Neural cell (in vitro differentiated cells): Measurements from ENCODE around the gene CYP2U1. TPM values are rescaled to one million over a fixed set of nuclear protein-coding genes. Genes with fewer than 3 reads are reported as not detected.
"Not testable (repeated sequence)": the region's sequence is repeated elsewhere in the genome, so short reads cannot be mapped to it uniquely, and the experiment has no call there.

Experiments used
- H2AFZ ChIP-seq: fragments of 200-600, 300-800 bp; sonication (generic), shearing (Covaris generic); 2 replicates; pipeline ENCODE4 v1.6.0; 2014; ENCODE audit warnings: low read depth, mild to moderate bottlenecking, antibody characterized with exemption, low read length, moderate library complexity
- H3F3A ChIP-seq: fragments of 200-600 bp; shearing (Covaris generic); 2 replicates; pipeline ENCODE4 v1.6.1; 2016; ENCODE audit warnings: mild to moderate bottlenecking, moderate library complexity, mixed read lengths, antibody characterized with exemption, low read length; ENCODE audit not compliant: insufficient read depth, poor library complexity, severe bottlenecking
- H3K27ac ChIP-seq: fragments of 200-600, 300-800 bp; sonication (generic), shearing (Covaris generic); 2 replicates; pipeline ENCODE4 v1.5.1; 2014; ENCODE audit warnings: mild to moderate bottlenecking, low read length, moderate library complexity
- H3K27me3 ChIP-seq: fragments of 300-800, 200-600 bp; sonication (generic), shearing (Covaris generic); 2 replicates; pipeline ENCODE4 v1.6.0; 2014; ENCODE audit warnings: mild to moderate bottlenecking, low read depth, low read length, moderate library complexity; ENCODE audit not compliant: insufficient read depth
- H3K36me3 ChIP-seq: fragments of 300-800, 200-600 bp; sonication (generic), shearing (Covaris generic); 2 replicates; pipeline ENCODE4 v1.5.1; 2014; ENCODE audit warnings: mild to moderate bottlenecking, antibody characterized with exemption, low read length, moderate library complexity; ENCODE audit not compliant: insufficient read depth
- H3K4me2 ChIP-seq: fragments of 300-800, 200-600 bp; sonication (generic), shearing (Covaris generic); 2 replicates; pipeline ENCODE4 v1.6.0; 2014; ENCODE audit warnings: mild to moderate bottlenecking, low read length
- H3K4me3 ChIP-seq: fragments of 300-800, 200-600 bp; sonication (generic), shearing (Covaris generic); 2 replicates; pipeline ENCODE4 v1.5.1; 2014; ENCODE audit warnings: mild to moderate bottlenecking, low read length, moderate library complexity
- H3K79me2 ChIP-seq: fragments of 200-600 bp; shearing (Covaris generic); replicated peaks from 2 replicates; pipeline ENCODE4 v1.6.0; 2014; ENCODE audit warnings: mild to moderate bottlenecking, low read length, moderate library complexity; ENCODE audit not compliant: insufficient read depth
- H3K9ac ChIP-seq: fragments of 300-800, 200-600 bp; sonication (generic), shearing (Covaris generic); 2 replicates; pipeline ENCODE4 v1.6.1; 2016; ENCODE audit warnings: mild to moderate bottlenecking, low read length, mixed read lengths
- H3K9me2 ChIP-seq: fragments of 200-600 bp; shearing (Covaris generic); 2 replicates; pipeline ENCODE4 v1.6.1; 2016; ENCODE audit warnings: mild to moderate bottlenecking, low read length, mixed read lengths; ENCODE audit not compliant: insufficient read depth
- H3K9me3 ChIP-seq: fragments of 200-600, 300-800 bp; sonication (generic), shearing (Covaris generic); 2 replicates; pipeline ENCODE4 v1.6.1; 2016; ENCODE audit warnings: mild to moderate bottlenecking, mixed run types, low read length, moderate library complexity, mixed read lengths
- H4K20me1 ChIP-seq: fragments of 200-600 bp; shearing (Covaris generic); 2 replicates; pipeline ENCODE4 v1.6.1; 2016; ENCODE audit warnings: mild to moderate bottlenecking, mixed run types; ENCODE audit not compliant: insufficient read depth
- EP300 ChIP-seq: fragments of 450-650 bp; conservative IDR thresholded peaks from 2 replicates; pipeline ENCODE4 v1.6.1; 2014; ENCODE audit warnings: antibody characterized with exemption, mild to moderate bottlenecking, moderate library complexity; ENCODE audit not compliant: poor library complexity, severe bottlenecking
- RAD21 ChIP-seq: fragments of 450-650 bp; conservative IDR thresholded peaks from 2 replicates; pipeline ENCODE4 v1.6.1; 2014; ENCODE audit warnings: antibody characterized with exemption, mild to moderate bottlenecking, moderate library complexity
- SMC3 ChIP-seq: fragments of 450-650 bp; conservative IDR thresholded peaks from 2 replicates; pipeline ENCODE4 v1.6.1; 2014; ENCODE audit warnings: antibody characterized with exemption, mild to moderate bottlenecking, moderate library complexity; ENCODE audit not compliant: poor library complexity
- polyA plus RNA-seq: library from polyadenylated mRNA; depleted of rRNA; stranded (reverse); fragments of >200 nt; gene quantifications from 2 replicates; pipeline ENCODE4 v1.2.3, GENCODE V29; 2014
- TF ChIP-seq, protein P1 (sequence below): IDR thresholded peaks from 2 replicates; pipeline ENCODE4 v1.6.1; 2012; ENCODE audit warnings: borderline replicate concordance
- TF ChIP-seq, protein P2 (sequence below): fragments of 450-650 bp; IDR thresholded peaks from 2 replicates; pipeline ENCODE4 v1.5.1; 2014; ENCODE audit warnings: antibody characterized with exemption, mild to moderate bottlenecking, moderate library complexity; ENCODE audit not compliant: poor library complexity, severe bottlenecking

The CYP2U1 gene
- polyA plus RNA-seq, 1 donor from 2014 or later, result 8.8 TPM

DNA sequence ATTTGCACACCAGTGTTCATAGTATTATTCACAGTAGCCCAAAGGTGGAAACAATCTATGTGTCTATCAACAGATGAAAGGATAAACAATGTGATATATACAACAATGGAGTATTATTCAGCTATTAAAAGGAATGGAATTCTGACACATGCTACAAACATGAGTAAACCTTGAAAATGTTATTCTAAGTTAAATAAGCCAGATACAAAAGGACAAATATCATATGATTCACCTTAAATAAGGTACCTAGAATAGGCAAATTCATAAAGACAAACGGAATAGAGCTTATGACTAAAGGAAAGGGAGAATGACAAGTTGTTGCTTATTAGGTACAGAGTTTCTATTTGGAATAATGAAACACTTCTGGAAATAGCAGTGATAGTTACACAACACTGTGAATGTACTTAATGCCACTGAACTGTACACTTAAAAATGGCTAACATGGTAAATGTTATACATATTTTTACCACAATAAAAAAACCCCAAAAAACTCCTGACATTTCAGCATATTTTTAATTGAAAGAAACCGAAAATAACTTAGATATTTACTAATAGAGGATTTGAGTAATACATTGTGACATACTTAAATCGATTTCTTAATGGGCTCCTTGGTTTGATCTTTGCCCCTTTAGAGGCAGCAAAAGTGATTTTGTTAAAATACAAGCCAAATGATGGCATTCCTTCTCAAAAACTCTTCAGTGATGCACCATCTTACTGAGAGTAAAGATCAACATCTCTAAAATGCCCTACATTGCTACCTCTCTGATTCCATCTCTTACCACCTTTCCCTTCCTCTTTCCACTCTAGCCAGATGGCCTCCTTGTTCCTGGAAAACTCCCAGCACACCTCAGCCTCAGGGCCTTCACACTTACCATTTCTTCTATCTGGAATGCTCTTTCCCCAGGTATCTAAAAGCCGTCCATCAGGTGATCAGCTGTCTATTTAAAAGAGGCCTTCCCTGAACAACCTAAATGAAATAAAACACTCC lies 8.6 kb upstream of the CYP2U1 start:
- Histone ChIP-seq H3K36me3 (no peaks in the 10 kb centered on the region), H3K27ac (no peak overlapping the region), H3F3A (no peaks in the 10 kb centered on the region), H3K4me3 (no peak overlapping the region), H4K20me1 (no peaks in the 10 kb centered on the region), H3K9me2 (no peaks in the 10 kb centered on the region), H2AFZ (no peak overlapping the region), H3K4me2 (no peak overlapping the region), H3K79me2 (no peaks in the 10 kb centered on the region), H3K9ac (no peak overlapping the region), H3K9me3 (no peaks in the 10 kb centered on the region), H3K27me3 (no peaks in the 10 kb centered on the region)
- TF ChIP-seq, protein P1, sequence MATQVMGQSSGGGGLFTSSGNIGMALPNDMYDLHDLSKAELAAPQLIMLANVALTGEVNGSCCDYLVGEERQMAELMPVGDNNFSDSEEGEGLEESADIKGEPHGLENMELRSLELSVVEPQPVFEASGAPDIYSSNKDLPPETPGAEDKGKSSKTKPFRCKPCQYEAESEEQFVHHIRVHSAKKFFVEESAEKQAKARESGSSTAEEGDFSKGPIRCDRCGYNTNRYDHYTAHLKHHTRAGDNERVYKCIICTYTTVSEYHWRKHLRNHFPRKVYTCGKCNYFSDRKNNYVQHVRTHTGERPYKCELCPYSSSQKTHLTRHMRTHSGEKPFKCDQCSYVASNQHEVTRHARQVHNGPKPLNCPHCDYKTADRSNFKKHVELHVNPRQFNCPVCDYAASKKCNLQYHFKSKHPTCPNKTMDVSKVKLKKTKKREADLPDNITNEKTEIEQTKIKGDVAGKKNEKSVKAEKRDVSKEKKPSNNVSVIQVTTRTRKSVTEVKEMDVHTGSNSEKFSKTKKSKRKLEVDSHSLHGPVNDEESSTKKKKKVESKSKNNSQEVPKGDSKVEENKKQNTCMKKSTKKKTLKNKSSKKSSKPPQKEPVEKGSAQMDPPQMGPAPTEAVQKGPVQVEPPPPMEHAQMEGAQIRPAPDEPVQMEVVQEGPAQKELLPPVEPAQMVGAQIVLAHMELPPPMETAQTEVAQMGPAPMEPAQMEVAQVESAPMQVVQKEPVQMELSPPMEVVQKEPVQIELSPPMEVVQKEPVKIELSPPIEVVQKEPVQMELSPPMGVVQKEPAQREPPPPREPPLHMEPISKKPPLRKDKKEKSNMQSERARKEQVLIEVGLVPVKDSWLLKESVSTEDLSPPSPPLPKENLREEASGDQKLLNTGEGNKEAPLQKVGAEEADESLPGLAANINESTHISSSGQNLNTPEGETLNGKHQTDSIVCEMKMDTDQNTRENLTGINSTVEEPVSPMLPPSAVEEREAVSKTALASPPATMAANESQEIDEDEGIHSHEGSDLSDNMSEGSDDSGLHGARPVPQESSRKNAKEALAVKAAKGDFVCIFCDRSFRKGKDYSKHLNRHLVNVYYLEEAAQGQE, result no peak
- no peak for TF ChIP-seq EP300
- TF ChIP-seq RAD21, result no peak
- no peak for TF ChIP-seq SMC3
- TF ChIP-seq, protein P2, sequence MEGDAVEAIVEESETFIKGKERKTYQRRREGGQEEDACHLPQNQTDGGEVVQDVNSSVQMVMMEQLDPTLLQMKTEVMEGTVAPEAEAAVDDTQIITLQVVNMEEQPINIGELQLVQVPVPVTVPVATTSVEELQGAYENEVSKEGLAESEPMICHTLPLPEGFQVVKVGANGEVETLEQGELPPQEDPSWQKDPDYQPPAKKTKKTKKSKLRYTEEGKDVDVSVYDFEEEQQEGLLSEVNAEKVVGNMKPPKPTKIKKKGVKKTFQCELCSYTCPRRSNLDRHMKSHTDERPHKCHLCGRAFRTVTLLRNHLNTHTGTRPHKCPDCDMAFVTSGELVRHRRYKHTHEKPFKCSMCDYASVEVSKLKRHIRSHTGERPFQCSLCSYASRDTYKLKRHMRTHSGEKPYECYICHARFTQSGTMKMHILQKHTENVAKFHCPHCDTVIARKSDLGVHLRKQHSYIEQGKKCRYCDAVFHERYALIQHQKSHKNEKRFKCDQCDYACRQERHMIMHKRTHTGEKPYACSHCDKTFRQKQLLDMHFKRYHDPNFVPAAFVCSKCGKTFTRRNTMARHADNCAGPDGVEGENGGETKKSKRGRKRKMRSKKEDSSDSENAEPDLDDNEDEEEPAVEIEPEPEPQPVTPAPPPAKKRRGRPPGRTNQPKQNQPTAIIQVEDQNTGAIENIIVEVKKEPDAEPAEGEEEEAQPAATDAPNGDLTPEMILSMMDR, result no peak

DNA sequence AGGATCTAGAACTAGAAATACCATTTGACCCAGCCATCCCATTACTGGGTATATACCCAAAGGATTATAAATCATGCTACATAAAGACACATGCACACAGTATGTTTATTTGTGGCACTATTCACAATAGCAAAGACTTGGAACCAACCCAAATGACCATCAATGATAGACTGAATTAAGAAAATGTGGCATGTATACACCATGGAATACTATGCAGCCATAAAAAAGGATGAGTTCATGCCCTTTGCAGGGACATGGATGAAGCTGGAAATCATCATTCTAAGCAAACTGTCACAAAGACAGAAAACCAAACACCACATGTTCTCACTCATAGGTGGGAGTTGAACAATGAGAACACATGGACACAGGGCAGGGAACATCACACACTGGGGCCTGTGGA lies 5.6 kb upstream of the CYP2U1 start:
- H3K36me3 ChIP-seq, H3K27me3 ChIP-seq, H2AFZ ChIP-seq: not testable (repeated sequence)

DNA sequence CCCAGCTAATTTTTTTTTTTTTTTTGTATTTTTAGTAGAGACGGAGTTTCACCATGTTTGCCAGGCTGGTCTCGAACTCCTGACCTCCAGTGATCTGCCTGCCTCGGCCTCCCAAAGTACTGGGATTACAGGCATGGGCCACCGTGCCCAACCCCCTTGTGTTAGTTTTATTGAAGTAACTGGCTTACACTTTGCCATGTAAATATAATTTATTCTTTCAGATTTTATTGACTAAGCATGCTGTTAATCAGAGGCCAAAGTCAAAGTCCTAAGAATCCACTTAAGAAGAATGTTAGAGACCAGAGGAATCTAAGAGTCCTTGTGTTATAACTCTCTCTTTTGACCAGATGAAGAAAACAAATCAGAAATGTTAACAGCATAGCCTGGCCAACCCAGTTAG lies 4.5 kb upstream of the CYP2U1 start:
- H3K79me2 ChIP-seq, H3K36me3 ChIP-seq, H3K9me3 ChIP-seq, H3K9ac ChIP-seq, H4K20me1 ChIP-seq, H2AFZ ChIP-seq, H3K4me2 ChIP-seq, H3F3A ChIP-seq, H3K27ac ChIP-seq, H3K9me2 ChIP-seq, H3K27me3 ChIP-seq, H3K4me3 ChIP-seq: not testable (repeated sequence)

More for the DNA sequence above, 5.6 kb upstream of the CYP2U1 start:
- H3K9me2 ChIP-seq, H3K9me3 ChIP-seq, H3K27ac ChIP-seq, H4K20me1 ChIP-seq, H3K9ac ChIP-seq, H3K79me2 ChIP-seq, H3F3A ChIP-seq, H3K4me3 ChIP-seq, H3K4me2 ChIP-seq: not testable (repeated sequence)
